ENCODE measurements around the gene KSR2.

GRCh38 chr12:117844114-117844830 lies 124.5 kb downstream of the KSR2 start:
- TF ChIP-seq CTCF (IDR thresholded peaks at IDR 0.05), result no peak
- no peak for TF ChIP-seq POLR2AphosphoS5 (IDR thresholded peaks at IDR 0.05; ENCODE audit: insufficient read depth in 1 of 2, low read depth in 1 of 2)
- TF ChIP-seq POLR2A (IDR thresholded peaks at IDR 0.05), result no peak
